GM18502 (cell line): ENCODE measurements around the gene PFKFB1.
A peak's percentile ranks its signal among the peaks of the same experiment; 100 is the strongest.

Experiments
- ATAC-seq: cut with Tn5 transposase; IDR thresholded peaks from one replicate; pipeline ENCODE4 v1.9.1; 2021; ENCODE audit warnings: mild to moderate bottlenecking; ENCODE audit not compliant: unreplicated experiment, poor library complexity

The PFKFB1 gene

GRCh38 chrX:54928876-54929275 is 65.1 kb downstream of the PFKFB1 start:
- ATAC-seq = no peak

- no peak for ATAC-seq
These were observed 67.0 kb downstream of the PFKFB1 start for GRCh38 chrX:54926978-54927377.

DNA sequence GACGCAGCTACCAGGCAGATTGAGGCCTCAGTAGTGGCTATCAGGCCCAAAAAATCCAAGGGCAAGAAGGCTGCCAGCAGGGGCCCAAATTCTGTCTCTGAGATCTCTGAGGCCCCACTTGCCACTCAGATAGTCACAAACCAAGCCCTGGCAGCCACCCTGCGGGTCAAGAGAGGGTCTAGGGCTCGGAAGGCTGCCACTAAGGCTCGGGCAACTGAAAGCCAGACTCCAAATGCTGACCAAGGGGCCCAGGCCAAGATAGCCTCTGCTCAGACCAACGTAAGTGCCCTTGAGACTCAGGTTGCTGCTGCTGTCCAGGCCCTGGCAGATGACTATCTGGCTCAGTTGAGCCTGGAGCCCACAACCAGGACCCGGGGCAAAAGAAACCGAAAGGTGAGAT is 70.6 kb downstream of the PFKFB1 start:
- no peak for ATAC-seq

DNA sequence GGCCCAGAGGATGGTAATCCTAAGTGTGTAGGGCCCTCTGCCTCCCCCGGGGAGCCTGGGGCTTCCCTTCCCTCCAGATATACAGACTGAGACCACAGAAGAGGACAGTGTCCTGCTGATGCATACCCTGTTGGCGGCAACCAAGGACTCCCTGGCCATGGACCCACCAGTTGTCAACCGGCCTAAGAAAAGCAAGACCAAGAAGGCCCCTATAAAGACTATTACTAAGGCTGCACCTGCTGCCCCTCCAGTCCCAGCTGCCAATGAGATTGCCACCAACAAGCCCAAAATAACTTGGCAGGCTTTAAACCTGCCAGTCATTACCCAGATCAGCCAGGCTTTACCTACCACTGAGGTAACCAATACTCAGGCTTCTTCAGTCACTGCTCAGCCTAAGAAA is 71.4 kb downstream of the PFKFB1 start:
- ATAC-seq = no peak

DNA sequence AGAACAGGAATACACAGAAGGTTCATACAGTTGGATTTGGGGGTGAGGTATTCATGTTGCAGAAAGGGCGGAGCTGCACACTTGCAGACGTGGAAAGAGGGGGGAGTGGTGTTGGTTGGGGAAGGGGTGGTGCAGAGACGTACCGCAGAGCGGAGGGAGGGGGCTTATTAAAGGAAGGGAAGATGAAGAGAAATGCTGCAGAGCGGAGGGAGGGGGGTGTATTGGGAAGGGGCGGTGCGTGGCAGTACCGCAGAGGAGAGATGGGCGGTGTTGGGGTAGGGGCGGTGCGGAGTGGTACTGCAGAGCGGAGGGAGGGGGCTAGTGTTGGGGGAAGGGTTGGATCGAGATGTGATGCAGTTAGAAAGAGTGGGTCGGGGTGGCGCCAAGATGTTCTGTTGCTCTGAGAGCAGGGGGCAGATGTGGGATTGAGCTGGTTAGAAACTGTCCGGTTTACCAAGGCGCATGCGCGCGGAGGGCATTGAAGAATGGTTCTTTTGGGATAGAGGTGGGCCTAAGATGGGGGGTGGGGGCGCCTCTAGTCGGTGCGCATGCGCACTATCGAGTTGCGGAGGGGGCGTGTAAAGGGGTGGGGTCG is 72.5 kb downstream of the PFKFB1 start:
- no peak for ATAC-seq

DNA sequence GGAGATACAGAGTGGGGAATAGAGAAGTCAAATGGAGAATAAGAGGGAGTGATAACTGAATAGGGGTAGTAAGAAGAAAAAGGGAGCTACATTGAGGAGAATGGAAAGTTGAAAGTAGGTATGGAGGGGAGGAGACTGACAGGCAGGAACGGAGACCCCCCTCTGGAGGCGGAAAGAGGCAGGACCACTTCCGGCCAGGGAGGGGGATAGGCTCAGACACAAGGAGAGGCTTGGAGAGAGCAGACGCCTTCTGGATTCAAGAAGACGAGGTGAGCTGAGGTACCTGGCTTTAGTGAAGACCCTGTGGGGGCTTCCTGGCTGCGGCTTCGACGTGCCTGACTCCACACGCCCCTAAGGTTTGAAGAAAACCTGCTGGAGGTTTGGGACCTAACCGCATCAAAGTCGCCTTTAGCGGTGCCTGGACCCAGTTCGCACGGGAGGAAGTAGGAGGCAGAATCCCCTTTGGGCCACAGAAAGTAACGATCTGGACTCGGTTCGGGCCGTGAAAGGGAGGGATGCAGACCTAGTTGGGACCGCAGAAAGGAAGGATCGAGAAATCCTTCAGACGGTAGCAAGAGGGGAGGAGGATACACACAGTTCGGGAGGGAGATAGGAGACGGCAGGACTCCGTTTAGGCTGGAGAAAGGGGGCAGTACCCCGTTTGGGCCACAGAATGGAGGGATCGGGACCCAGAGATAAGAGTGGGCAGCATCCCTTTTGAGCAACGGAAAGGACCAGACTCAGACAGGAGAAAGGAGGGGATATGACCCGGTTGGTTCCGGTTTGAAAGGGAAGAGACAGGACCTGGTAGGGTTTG is 73.2 kb downstream of the PFKFB1 start, which contains the start of gene TRO:
Gene TRO, plus strand, starts transcription at position 215 of the 817 bp plus-strand sequence. CDS start 1,423 bp downstream, outside the sequence.
- ATAC-seq = no peak

DNA sequence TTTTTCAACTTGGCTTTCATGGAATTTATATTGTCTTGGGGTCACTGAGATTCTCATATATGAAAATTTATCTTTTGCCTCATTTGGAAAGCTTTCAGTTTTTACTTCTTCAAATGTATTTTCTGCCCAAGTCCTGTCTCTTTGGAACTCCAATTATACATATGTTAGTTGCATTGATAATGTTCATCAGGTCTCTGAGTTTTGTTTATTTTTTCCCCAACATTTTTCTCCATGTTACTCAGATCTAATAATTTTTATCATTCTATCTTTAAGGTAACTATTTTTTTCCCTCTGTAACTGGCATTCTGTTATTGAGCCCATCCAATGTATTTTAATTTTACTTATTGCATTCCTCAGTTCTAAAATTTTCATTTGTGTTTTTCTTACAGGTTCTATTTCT is 84.0 kb downstream of the PFKFB1 start:
- ATAC-seq = no peak

- no peak for ATAC-seq
These were observed 99.8 kb downstream of the PFKFB1 start for GRCh38 chrX:54894159-54894558.

DNA sequence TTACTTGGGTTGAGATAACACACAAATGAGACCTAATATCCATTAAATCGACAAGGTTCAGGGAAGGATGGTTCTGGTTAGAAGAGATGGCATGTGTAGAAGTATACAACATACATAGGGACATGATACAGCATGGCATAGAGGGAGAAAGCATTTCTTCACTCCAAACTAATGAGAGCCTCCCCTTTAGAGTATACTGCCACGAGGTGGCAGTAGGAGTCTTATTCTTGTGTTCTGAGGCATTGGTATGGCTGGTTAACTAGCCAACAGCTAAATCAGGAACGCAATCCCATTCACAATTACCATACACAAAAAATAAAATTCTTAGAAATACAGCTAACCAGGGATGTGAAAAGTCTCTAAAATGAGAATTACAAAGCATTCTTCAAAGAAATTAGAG is 102.4 kb downstream of the PFKFB1 start:
- ATAC-seq = peak; percentile 56

- ATAC-seq = no peak
These were observed 108.2 kb downstream of the PFKFB1 start for GRCh38 chrX:54885740-54886139.
